ENCODE results near the gene ATP2A2. TPM values are rescaled to one million over a fixed set of nuclear protein-coding genes. Genes with fewer than 3 reads are reported as not detected.

The ATP2A2 gene
- total and polyA plus RNA-seq, 2 donors from 2014 or later, result 37.2 to 221 TPM

DNA sequence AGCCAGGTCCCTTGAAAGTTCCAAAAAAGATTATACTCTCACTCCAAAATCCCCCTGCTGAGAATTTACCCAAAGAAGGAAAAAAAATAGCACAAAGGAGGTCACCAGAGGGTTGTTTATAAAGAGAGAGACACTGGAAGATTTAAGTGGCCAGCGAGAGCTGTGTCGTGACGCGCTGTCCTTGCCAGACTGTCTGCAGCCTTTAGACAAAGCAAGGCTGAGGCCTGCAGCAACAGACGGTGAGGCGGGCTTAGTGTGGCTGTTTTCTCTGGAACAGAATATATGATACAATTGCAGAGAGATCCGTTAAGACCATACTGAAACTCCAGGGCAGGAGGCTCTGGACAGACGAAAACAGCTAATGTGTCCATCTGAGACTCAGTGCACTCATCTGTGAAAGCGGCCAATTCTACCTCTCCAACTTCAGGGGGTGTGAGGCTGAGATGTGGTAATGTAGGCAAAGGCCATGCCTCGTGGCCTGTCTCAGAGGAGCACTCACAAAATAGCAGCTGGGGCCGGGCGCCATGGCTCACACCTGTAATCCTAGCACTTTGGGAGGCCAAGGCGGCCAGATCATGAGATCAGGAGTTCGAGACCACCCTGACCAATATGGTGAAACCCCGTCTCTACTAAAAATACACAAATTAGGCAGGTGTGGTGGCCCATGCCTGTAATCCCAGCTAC is 86.3 kb downstream of the ATP2A2 start:
- H3K36me3 ChIP-seq (ENCODE audit: control insufficient read depth in 2 of 3, insufficient read depth in 3 of 3, low read length in 3 of 3), result peaks cover 0 to 4% (median 3%) of the 10 kb centered on the region in 3 donors
- H3K27ac ChIP-seq (ENCODE audit: low read depth in 2 of 2, low read length in 2 of 2), result no peak overlapping the region
- H3K4me3 ChIP-seq (ENCODE audit: low read length in 3 of 3), result no peak overlapping the region
- H3K9ac ChIP-seq (ENCODE audit: low read length in 3 of 3), result no peak overlapping the region
- H3K9me3 ChIP-seq (ENCODE audit: control insufficient read depth in 2 of 3, insufficient read depth in 1 of 3, low read length in 3 of 3), result no peaks in the 10 kb centered on the region
- no peaks in the 10 kb centered on the region for H3K4me1 ChIP-seq (ENCODE audit: control insufficient read depth in 2 of 3, insufficient read depth in 2 of 3, low read depth in 1 of 3, low read length in 3 of 3)
- TF ChIP-seq, protein P1, sequence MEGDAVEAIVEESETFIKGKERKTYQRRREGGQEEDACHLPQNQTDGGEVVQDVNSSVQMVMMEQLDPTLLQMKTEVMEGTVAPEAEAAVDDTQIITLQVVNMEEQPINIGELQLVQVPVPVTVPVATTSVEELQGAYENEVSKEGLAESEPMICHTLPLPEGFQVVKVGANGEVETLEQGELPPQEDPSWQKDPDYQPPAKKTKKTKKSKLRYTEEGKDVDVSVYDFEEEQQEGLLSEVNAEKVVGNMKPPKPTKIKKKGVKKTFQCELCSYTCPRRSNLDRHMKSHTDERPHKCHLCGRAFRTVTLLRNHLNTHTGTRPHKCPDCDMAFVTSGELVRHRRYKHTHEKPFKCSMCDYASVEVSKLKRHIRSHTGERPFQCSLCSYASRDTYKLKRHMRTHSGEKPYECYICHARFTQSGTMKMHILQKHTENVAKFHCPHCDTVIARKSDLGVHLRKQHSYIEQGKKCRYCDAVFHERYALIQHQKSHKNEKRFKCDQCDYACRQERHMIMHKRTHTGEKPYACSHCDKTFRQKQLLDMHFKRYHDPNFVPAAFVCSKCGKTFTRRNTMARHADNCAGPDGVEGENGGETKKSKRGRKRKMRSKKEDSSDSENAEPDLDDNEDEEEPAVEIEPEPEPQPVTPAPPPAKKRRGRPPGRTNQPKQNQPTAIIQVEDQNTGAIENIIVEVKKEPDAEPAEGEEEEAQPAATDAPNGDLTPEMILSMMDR (IDR thresholded peaks at IDR 0.05; ENCODE audit: borderline replicate concordance, extremely low read depth, insufficient read depth), result no peak
- DNase-seq (peak in 3 of 5 donors; percentile 21 to 68 (median 40)), FAIRE-seq (no peak)
- intact Hi-C loops (cut with DNase I), result no loop called here
- no peaks in the 10 kb centered on the region for H3K27me3 ChIP-seq (ENCODE audit: control insufficient read depth, insufficient read depth, low read length)

DNA sequence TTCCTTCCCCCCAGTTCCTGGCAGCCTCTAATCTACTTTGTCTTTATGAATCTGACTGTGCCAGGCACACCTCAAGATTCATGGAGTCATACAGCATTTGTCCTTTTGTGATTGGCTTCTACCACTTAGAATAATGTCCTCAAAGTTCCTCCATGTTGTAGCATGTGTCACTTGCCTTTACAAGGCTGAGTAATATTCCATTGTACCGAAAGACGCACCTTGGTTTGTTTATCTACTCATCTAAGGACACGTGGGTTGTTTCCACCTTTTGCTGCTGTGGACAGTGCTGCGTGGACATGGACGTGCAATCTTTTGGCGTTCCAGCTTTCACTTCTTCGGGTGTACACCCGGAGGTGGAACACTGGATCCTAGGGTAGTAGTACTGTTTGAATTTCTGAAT is 88.9 kb downstream of the ATP2A2 start:
- Histone ChIP-seq H3K9ac (ENCODE audit: low read length in 3 of 3) (no peak overlapping the region), H3K4me3 (ENCODE audit: low read length in 3 of 3) (no peak overlapping the region), H3K9me3 (ENCODE audit: control insufficient read depth in 2 of 3, insufficient read depth in 1 of 3, low read length in 3 of 3) (no peaks in the 10 kb centered on the region), H3K27ac (ENCODE audit: low read depth in 2 of 2, low read length in 2 of 2) (no peak overlapping the region), H3K27me3 (ENCODE audit: control insufficient read depth, insufficient read depth, low read length) (no peaks in the 10 kb centered on the region), H3K36me3 (ENCODE audit: control insufficient read depth in 2 of 3, insufficient read depth in 3 of 3, low read length in 3 of 3) (peaks cover 3 to 26% (median 10%) of the 10 kb centered on the region in 3 donors), H3K4me1 (ENCODE audit: control insufficient read depth in 2 of 3, insufficient read depth in 2 of 3, low read depth in 1 of 3, low read length in 3 of 3) (no peaks in the 10 kb centered on the region)
- DNase-seq (no peak), FAIRE-seq (no peak)
- intact Hi-C loops (cut with DNase I), result no loop called here
- TF ChIP-seq, protein P1 (IDR thresholded peaks at IDR 0.05; ENCODE audit: borderline replicate concordance, extremely low read depth, insufficient read depth), result no peak

DNA sequence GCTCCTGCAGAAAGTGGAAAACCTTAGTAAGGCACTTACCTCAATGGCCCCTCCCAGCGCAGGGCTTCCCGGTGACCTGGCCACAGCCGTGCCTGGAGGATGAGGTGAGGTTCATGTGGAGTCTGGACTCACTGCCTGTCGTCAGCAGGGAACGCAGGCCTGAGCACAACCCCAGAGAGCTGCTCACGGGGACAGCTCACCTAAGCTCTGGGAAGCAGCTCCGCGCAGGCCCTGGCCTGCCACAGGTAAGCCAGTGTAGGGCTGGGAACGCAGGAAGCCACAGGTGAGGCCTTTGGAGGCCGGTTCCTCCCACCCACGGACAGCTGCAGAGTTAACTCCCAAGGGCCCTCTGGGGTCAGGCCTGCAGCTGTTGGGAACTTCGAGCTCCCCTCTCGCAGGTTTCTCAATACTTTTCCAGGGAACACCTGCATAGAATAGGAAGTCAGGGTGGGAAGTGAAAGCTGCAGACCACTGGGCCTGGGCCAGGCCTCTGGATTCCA is 89.7 kb downstream of the ATP2A2 start:
- Histone ChIP-seq H3K4me1 (ENCODE audit: control insufficient read depth in 2 of 3, insufficient read depth in 2 of 3, low read depth in 1 of 3, low read length in 3 of 3) (no peaks in the 10 kb centered on the region), H3K27ac (ENCODE audit: low read depth in 2 of 2, low read length in 2 of 2) (no peak overlapping the region), H3K27me3 (ENCODE audit: control insufficient read depth, insufficient read depth, low read length) (no peaks in the 10 kb centered on the region), H3K4me3 (ENCODE audit: low read length in 3 of 3) (no peak overlapping the region), H3K36me3 (ENCODE audit: control insufficient read depth in 2 of 3, insufficient read depth in 3 of 3, low read length in 3 of 3) (peaks cover 6 to 32% (median 18%) of the 10 kb centered on the region in 3 donors), H3K9ac (ENCODE audit: low read length in 3 of 3) (no peak overlapping the region), H3K9me3 (ENCODE audit: control insufficient read depth in 2 of 3, insufficient read depth in 1 of 3, low read length in 3 of 3) (no peaks in the 10 kb centered on the region)
- FAIRE-seq (no peak), DNase-seq (no peak)
- intact Hi-C loops (cut with DNase I), result no loop called here
- TF ChIP-seq, protein P1 (IDR thresholded peaks at IDR 0.05; ENCODE audit: borderline replicate concordance, extremely low read depth, insufficient read depth), result no peak
